WERI-Rb-1 (cell line): ENCODE results near the gene SEPTIN1.

Experiments used
- DNase-seq: peaks from one replicate; pipeline ENCODE4 v3.0.0-alpha.2; 2020
- H3K27ac ChIP-seq: fragments of 250-450 bp; sonication (Bioruptor Pico); 2 replicates; pipeline ENCODE4 v1.5.1; 2020; ENCODE audit warnings: mild to moderate bottlenecking, moderate library complexity
- H3K27me3 ChIP-seq: fragments of 250-450 bp; sonication (Bioruptor Pico); 2 replicates; pipeline ENCODE4 v1.5.1; 2021; ENCODE audit warnings: mild to moderate bottlenecking, low read depth, moderate library complexity; ENCODE audit not compliant: insufficient read depth, severe bottlenecking
- H3K36me3 ChIP-seq: fragments of 250-450 bp; sonication (Bioruptor Pico); 2 replicates; pipeline ENCODE4 v1.5.1; 2020; ENCODE audit warnings: mild to moderate bottlenecking, moderate library complexity
- H3K4me3 ChIP-seq: 2 replicates; pipeline ENCODE4 v1.5.1; 2011; ENCODE audit warnings: low read depth, mild to moderate bottlenecking, control low read depth, low read length
- H3K9me3 ChIP-seq: fragments of 250-450 bp; sonication (Bioruptor Pico); 2 replicates; pipeline ENCODE4 v1.5.1; 2021; ENCODE audit warnings: mild to moderate bottlenecking, moderate library complexity; ENCODE audit not compliant: severe bottlenecking
- CTCF ChIP-seq: IDR thresholded peaks from 2 replicates; pipeline ENCODE4 v1.5.1; 2011; ENCODE audit warnings: low read depth, mild to moderate bottlenecking, control low read depth, inconsistent platforms, low read length

The SEPTIN1 gene

DNA sequence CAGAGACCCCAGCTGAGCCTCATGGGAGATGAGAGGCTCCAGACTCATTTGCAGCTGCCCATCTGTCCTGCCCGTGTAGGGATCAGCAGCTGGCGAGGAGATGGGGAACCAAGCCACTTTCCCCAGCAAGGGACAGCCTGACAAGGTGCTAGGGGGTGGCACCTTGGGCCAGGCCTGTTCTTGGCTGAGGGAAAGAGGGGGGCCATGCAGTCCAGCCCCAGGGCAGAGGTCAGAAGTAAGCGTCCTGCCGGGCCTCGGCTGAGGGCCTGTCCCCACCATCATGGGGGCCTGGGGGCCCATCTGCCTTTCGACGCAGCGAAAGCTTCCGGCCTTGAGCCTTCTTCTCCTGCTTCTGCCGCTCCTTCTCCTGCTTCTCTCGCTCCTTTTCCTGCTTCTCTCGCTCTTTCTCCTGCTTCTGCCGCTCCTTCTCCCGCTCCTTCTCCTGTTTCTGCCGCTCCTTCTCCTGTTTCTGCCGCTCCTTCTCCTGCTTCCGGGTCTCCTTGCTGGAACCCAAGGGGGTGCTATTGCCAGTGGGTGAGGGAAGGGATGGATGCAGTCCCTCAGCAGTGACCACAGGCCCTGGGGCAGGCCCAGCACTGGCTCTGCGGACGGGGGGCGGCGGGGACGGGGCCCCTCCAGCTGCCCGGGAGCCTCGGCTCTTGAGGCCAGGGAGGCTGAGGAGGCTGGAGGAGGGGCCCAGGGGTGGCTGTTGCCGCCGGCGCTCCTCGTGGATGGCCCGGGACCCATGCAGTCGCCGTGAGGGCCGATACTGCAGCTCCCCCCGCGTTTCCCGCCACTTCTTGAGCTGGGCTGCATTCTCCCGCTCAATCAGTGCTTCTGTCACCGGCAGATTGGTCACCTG lies 24.4 kb downstream of the SEPTIN1 start:
- H3K36me3 ChIP-seq, result peaks cover 71% of the 10 kb centered on the region

GRCh38 chr16:30357085-30357714 lies 25.2 kb downstream of the SEPTIN1 start:
- no peak for DNase-seq
- Histone ChIP-seq H3K36me3 (peaks cover 71% of the 10 kb centered on the region), H3K27ac (no peak overlapping the region), H3K9me3 (no peaks in the 10 kb centered on the region), H3K27me3 (no peaks in the 10 kb centered on the region), H3K4me3 (no peak overlapping the region)
- TF ChIP-seq CTCF, result no peak

More for the DNA sequence above, 24.4 kb downstream of the SEPTIN1 start:
- no peak overlapping the region for H3K4me3 ChIP-seq
- H3K9me3 ChIP-seq, result no peaks in the 10 kb centered on the region
- no peak overlapping the region for H3K27ac ChIP-seq
- TF ChIP-seq CTCF, result no peak
- DNase-seq, result no peak
- no peaks in the 10 kb centered on the region for H3K27me3 ChIP-seq

GRCh38 chr16:30356401-30357084 lies 25.8 kb downstream of the SEPTIN1 start:
- Histone ChIP-seq H3K9me3 (no peaks in the 10 kb centered on the region), H3K27me3 (no peaks in the 10 kb centered on the region), H3K27ac (peak overlapping the region; percentile 87), H3K4me3 (peak overlapping the region; percentile 89; the same call in 1 of the 2 replicates), H3K36me3 (peaks cover 73% of the 10 kb centered on the region)
- DNase-seq, result no peak
- TF ChIP-seq CTCF, result no peak

DNA sequence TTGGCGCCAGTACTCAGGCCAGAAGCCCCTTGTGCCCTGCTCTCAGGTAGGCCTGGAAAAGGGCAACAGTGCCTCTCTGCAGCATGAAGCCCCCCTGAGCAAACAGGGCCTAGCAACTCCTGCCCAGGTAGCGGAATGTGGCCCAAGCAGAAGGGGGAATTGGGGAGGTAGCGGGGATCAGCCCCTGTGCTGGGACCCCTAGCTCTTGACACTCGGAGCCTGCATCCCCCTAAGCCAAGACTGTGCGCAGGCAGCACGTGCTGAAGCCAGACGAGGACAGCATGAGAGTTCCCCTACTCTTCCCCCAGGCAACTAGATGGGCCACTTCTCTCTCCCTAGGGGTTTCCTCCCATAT lies 26.4 kb downstream of the SEPTIN1 start:
- TF ChIP-seq CTCF, result no peak
- Histone ChIP-seq H3K4me3 (peak overlapping the region; percentile 89), H3K36me3 (peaks cover 76% of the 10 kb centered on the region), H3K27ac (peak overlapping the region; percentile 87), H3K27me3 (no peaks in the 10 kb centered on the region), H3K9me3 (no peaks in the 10 kb centered on the region)
- no peak for DNase-seq

DNA sequence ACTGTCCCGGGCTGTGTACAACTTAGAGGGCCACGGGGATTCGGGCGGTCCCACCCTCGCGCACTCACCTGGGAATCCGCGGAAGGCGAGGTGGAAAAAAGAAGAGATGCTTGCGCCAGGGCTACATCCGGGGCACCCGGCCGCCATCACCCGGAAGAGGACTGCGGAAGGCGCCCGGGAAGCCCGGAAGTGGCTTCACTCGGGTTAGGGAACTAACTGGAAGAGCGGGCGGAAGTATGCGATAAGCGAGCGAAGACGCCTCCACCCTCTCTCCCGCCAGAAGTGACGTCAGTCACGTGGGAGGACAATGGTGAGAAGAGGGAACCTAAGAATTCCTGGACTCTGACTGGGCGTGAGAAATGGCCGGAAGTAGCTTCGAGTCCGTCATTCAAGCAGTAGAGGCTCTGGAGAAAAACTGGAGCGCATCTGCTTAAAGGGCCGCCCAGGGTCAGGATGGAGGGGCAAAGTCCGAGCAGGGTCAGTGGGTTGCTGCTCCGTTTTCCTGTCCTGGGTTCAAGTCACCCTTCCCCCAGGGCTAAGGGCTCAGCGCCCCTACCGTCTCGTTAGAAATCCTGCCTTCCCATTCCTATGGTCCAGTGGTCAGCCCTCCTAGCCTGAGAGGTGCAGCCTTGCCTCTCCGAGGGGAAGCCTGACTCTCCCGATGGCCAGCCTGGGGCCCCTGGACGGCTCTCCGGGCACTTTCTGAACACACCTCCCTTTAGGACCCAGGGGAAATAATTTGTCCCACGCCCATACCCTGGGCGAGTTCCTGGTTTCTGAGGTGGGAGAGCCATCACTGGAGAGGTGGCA lies 27.0 kb downstream of the SEPTIN1 start, which contains the start of gene CD2BP2:
Gene CD2BP2 (minus strand): TSS at position 165 of the 810 bp plus-strand sequence. CDS start 627 bp downstream, outside the sequence.
- Histone ChIP-seq H3K27me3 (no peaks in the 10 kb centered on the region), H3K36me3 (peaks cover 76% of the 10 kb centered on the region)
- no peak for TF ChIP-seq CTCF

More for the DNA sequence above, 27.0 kb downstream of the SEPTIN1 start, which contains the start of gene CD2BP2:
- DNase-seq, result peak; percentile 96
- Histone ChIP-seq H3K27ac (peak within 1 kb of the TSS; percentile 87), H3K4me3 (peak within 1 kb of the TSS; percentile 89), H3K9me3 (no peaks in the 10 kb centered on the region)
